HG02938 (cell line): ENCODE results near the gene TTC39C.

Experiments used
- ATAC-seq: cut with Tn5 transposase; IDR thresholded peaks from one replicate; pipeline ENCODE4 v1.9.1; 2021; ENCODE audit warnings: mild to moderate bottlenecking, moderate library complexity; ENCODE audit not compliant: unreplicated experiment

Gene TTC39C

GRCh38 chr18:24075767-24076597 lies 61.4 kb downstream of the TTC39C start:
- no peak for ATAC-seq

- ATAC-seq: no peak
These were observed 62.4 kb downstream of the TTC39C start for GRCh38 chr18:24076950-24077349.

GRCh38 chr18:24078391-24078790 lies 63.8 kb downstream of the TTC39C start:
- no peak for ATAC-seq

GRCh38 chr18:24080861-24081260 lies 66.3 kb downstream of the TTC39C start:
- no peak for ATAC-seq

GRCh38 chr18:24083550-24083949 lies 69.0 kb downstream of the TTC39C start:
- ATAC-seq: no peak

GRCh38 chr18:24086082-24086481 lies 71.5 kb downstream of the TTC39C start:
- no peak for ATAC-seq

- no peak for ATAC-seq
These were observed 74.5 kb downstream of the TTC39C start for GRCh38 chr18:24089076-24089475.

GRCh38 chr18:24089515-24090337 lies 75.2 kb downstream of the TTC39C start:
- no peak for ATAC-seq

GRCh38 chr18:24090876-24091275 lies 76.3 kb downstream of the TTC39C start:
- no peak for ATAC-seq

GRCh38 chr18:24094561-24094960 lies 80.0 kb downstream of the TTC39C start:
- ATAC-seq: no peak

GRCh38 chr18:24095976-24096375 lies 81.4 kb downstream of the TTC39C start:
- ATAC-seq: no peak

GRCh38 chr18:24103320-24104021 lies 88.9 kb downstream of the TTC39C start:
- no peak for ATAC-seq

GRCh38 chr18:24104486-24104885 lies 89.9 kb downstream of the TTC39C start:
- ATAC-seq: no peak

- ATAC-seq: no peak
These were observed 94.1 kb downstream of the TTC39C start for GRCh38 chr18:24108641-24109040.

GRCh38 chr18:24111936-24112335 lies 97.4 kb downstream of the TTC39C start:
- ATAC-seq: no peak

- ATAC-seq: no peak
These were observed 97.9 kb downstream of the TTC39C start for GRCh38 chr18:24112464-24112863.

GRCh38 chr18:24112874-24113615 lies 98.5 kb downstream of the TTC39C start:
- no peak for ATAC-seq

- no peak for ATAC-seq
These were observed 100.5 kb downstream of the TTC39C start for GRCh38 chr18:24114924-24115549.

- no peak for ATAC-seq
These were observed 101.1 kb downstream of the TTC39C start for GRCh38 chr18:24115628-24116027.
